Mesodermal cell (in vitro differentiated cells): ENCODE measurements around the gene SLX9.
A peak's percentile ranks its signal among the peaks of the same experiment; 100 is the strongest.
"Not testable (repeated sequence)": the region's sequence is repeated elsewhere in the genome, so short reads cannot be mapped to it uniquely, and the experiment has no call there.

Source experiments
- H3K27ac ChIP-seq: 2 replicates; pipeline ENCODE4 v1.7.0; 2013; ENCODE audit warnings: mild to moderate bottlenecking, low read depth, low read length, moderate library complexity; ENCODE audit not compliant: severe bottlenecking
- H3K36me3 ChIP-seq: 2 replicates; pipeline ENCODE4 v1.7.1; 2013; ENCODE audit warnings: mild to moderate bottlenecking, low read length, moderate library complexity; ENCODE audit not compliant: control insufficient read depth, insufficient read depth
- H3K4me1 ChIP-seq: one replicate; pipeline ENCODE4 v1.7.1; 2013; ENCODE audit warnings: mild to moderate bottlenecking, low read length; ENCODE audit not compliant: insufficient read depth, control insufficient read depth, poor library complexity, severe bottlenecking
- H3K4me3 ChIP-seq: 2 replicates; pipeline ENCODE4 v1.7.0; 2013; ENCODE audit warnings: low read length, control low read depth, mild to moderate bottlenecking; ENCODE audit not compliant: insufficient read depth, poor library complexity, severe bottlenecking; ENCODE audit errors: extremely low read depth
- H3K9me3 ChIP-seq: 2 replicates; pipeline ENCODE4 v1.7.1; 2013; ENCODE audit warnings: mild to moderate bottlenecking, low read length, moderate library complexity; ENCODE audit not compliant: control insufficient read depth
- WGBS, 2 experiments: methylation state at CpG; one replicate each; pipeline ENCODE4 v1.1.5; 2013; ENCODE audit warnings: missing lambda C conversion rate in 2 of 2; ENCODE audit not compliant: insufficient coverage in 2 of 2; 5-methylcytosine and 5-hydroxymethylcytosine counted together

The SLX9 gene

GRCh38 chr21:44926331-44927101, 13.3 kb upstream of the SLX9 start:
- H3K27ac ChIP-seq = no peak overlapping the region
- H3K4me1 ChIP-seq = peaks cover 46% of the 10 kb centered on the region
- WGBS, 2 experiments = 84 to 86% methylated on average over 18 of the region's 24 CpGs
- no peaks in the 10 kb centered on the region for H3K36me3 ChIP-seq
- H3K9me3 ChIP-seq = no peaks in the 10 kb centered on the region
- H3K4me3 ChIP-seq = no peak overlapping the region

- no peaks in the 10 kb centered on the region for H3K36me3 ChIP-seq
- no peak overlapping the region for H3K4me3 ChIP-seq
- H3K4me1 ChIP-seq = peaks cover 46% of the 10 kb centered on the region
- H3K9me3 ChIP-seq = no peaks in the 10 kb centered on the region
- 10% methylated on average over 4 of the region's 4 CpGs for WGBS, 2 experiments
- H3K27ac ChIP-seq = peak overlapping the region; percentile 29
These were observed 12.6 kb upstream of the SLX9 start for GRCh38 chr21:44927259-44927586.

GRCh38 chr21:44927587-44928461, 12.0 kb upstream of the SLX9 start:
- Histone ChIP-seq H3K4me1 (peaks cover 46% of the 10 kb centered on the region), H3K27ac (peak overlapping the region; percentile 29), H3K9me3 (no peaks in the 10 kb centered on the region), H3K36me3 (no peaks in the 10 kb centered on the region), H3K4me3 (no peak overlapping the region)
- 29 to 30% methylated on average over 8 to 11 of the region's 19 CpGs for WGBS, 2 experiments

GRCh38 chr21:44928500-44929241, 11.2 kb upstream of the SLX9 start:
- H3K27ac ChIP-seq, H3K9me3 ChIP-seq, H3K4me3 ChIP-seq, H3K36me3 ChIP-seq: not testable (repeated sequence)
- peaks cover 46% of the 10 kb centered on the region for H3K4me1 ChIP-seq
- 75 to 80% methylated on average over 15 of the region's 16 CpGs for WGBS, 2 experiments

- WGBS, 2 experiments = 81 to 100% methylated on average over 4 to 5 of the region's 6 CpGs
- H3K27ac ChIP-seq = no peak overlapping the region
- peaks cover 46% of the 10 kb centered on the region for H3K4me1 ChIP-seq
- H3K4me3 ChIP-seq = no peak overlapping the region
- H3K9me3 ChIP-seq = no peaks in the 10 kb centered on the region
- no peaks in the 10 kb centered on the region for H3K36me3 ChIP-seq
These were observed 10.5 kb upstream of the SLX9 start for GRCh38 chr21:44929242-44929798.

- H3K4me3 ChIP-seq = no peak overlapping the region
- peaks cover 42% of the 10 kb centered on the region for H3K4me1 ChIP-seq
- WGBS, 2 experiments = 52 to 54% methylated on average over 7 to 9 of the region's 9 CpGs
- H3K36me3 ChIP-seq = no peaks in the 10 kb centered on the region
- no peaks in the 10 kb centered on the region for H3K9me3 ChIP-seq
- no peak overlapping the region for H3K27ac ChIP-seq
These were observed 9.9 kb upstream of the SLX9 start for GRCh38 chr21:44929799-44930542.

GRCh38 chr21:44930543-44930981, 9.3 kb upstream of the SLX9 start:
- Histone ChIP-seq H3K27ac (no peak overlapping the region), H3K4me1 (peaks cover 38% of the 10 kb centered on the region), H3K9me3 (no peaks in the 10 kb centered on the region), H3K36me3 (no peaks in the 10 kb centered on the region), H3K4me3 (no peak overlapping the region)
- WGBS, 2 experiments = 24 to 36% methylated on average over 6 of the region's 12 CpGs

GRCh38 chr21:44931137-44931500, 8.7 kb upstream of the SLX9 start:
- Histone ChIP-seq H3K4me1 (peaks cover 38% of the 10 kb centered on the region), H3K36me3 (no peaks in the 10 kb centered on the region), H3K27ac (no peak overlapping the region), H3K4me3 (peak overlapping the region; percentile 28), H3K9me3 (no peaks in the 10 kb centered on the region)
- WGBS, 2 experiments = 4 to 8% methylated on average over 18 of the region's 19 CpGs

- H3K36me3 ChIP-seq = no peaks in the 10 kb centered on the region
- H3K9me3 ChIP-seq = no peaks in the 10 kb centered on the region
- H3K4me3 ChIP-seq = peak overlapping the region; percentile 28
- WGBS, 2 experiments = 4 to 5% methylated on average over 35 to 67 of the region's 78 CpGs
- H3K27ac ChIP-seq = no peak overlapping the region
- H3K4me1 ChIP-seq = peaks cover 31% of the 10 kb centered on the region
These were observed 8.1 kb upstream of the SLX9 start for GRCh38 chr21:44931501-44932407.
